HG03066 (cell line): ENCODE data around the gene ZNF524.

Experiments
- ATAC-seq: cut with Tn5 transposase; IDR thresholded peaks from one replicate; pipeline ENCODE4 v1.9.1; 2021; ENCODE audit warnings: low read depth; ENCODE audit not compliant: unreplicated experiment

The ZNF524 gene

GRCh38 chr19:55601084-55601483 is 996 bp downstream of the ZNF524 start:
- no peak for ATAC-seq

- no peak for ATAC-seq
Measured at GRCh38 chr19:55602104-55603001, 2.3 kb downstream of the ZNF524 start.

- no peak for ATAC-seq
Measured at GRCh38 chr19:55603115-55603514, 3.0 kb downstream of the ZNF524 start.

- ATAC-seq, result no peak
Measured at GRCh38 chr19:55603581-55604292, 3.6 kb downstream of the ZNF524 start.

GRCh38 chr19:55605207-55605636 is 5.1 kb downstream of the ZNF524 start:
- peak; percentile 77 for ATAC-seq

GRCh38 chr19:55605637-55606470 is 5.8 kb downstream of the ZNF524 start, which contains the start of gene ZNF865:
ZNF865 (plus strand) TSS chr19:55605647; CDS start chr19:55613619, 7,972 bp downstream.
- ATAC-seq, result no peak

- ATAC-seq, result no peak
Measured at GRCh38 chr19:55606471-55606787, 6.3 kb downstream of the ZNF524 start.

GRCh38 chr19:55606817-55607216 is 6.7 kb downstream of the ZNF524 start:
- ATAC-seq, result no peak

- ATAC-seq, result no peak
Measured at GRCh38 chr19:55609326-55609725, 9.2 kb downstream of the ZNF524 start.

GRCh38 chr19:55611300-55611982 is 11.4 kb downstream of the ZNF524 start:
- no peak for ATAC-seq

- ATAC-seq, result no peak
Measured at GRCh38 chr19:55611983-55612645, 12.0 kb downstream of the ZNF524 start.

GRCh38 chr19:55613396-55613795 is 13.3 kb downstream of the ZNF524 start:
- ATAC-seq, result no peak

- no peak for ATAC-seq
Measured at GRCh38 chr19:55613930-55614710, 14.0 kb downstream of the ZNF524 start.

- ATAC-seq, result no peak
Measured at GRCh38 chr19:55614711-55615542, 14.8 kb downstream of the ZNF524 start.

GRCh38 chr19:55615543-55616394 is 15.7 kb downstream of the ZNF524 start:
- ATAC-seq, result no peak

GRCh38 chr19:55616395-55616875 is 16.3 kb downstream of the ZNF524 start:
- no peak for ATAC-seq

- ATAC-seq, result no peak
Measured at GRCh38 chr19:55617426-55617825, 17.3 kb downstream of the ZNF524 start.
